GM06990 (cell line): ENCODE data around the gene ADORA2B.

Experiments used
- DNase-seq: peaks from one replicate; pipeline ENCODE4 v3.0.0-alpha.2; 2011; ENCODE audit not compliant: insufficient read length; ENCODE audit errors: extremely low read depth
- H3K27me3 ChIP-seq: replicated peaks from 2 replicates; pipeline ENCODE4 v1.6.0; 2011; ENCODE audit warnings: low read length; ENCODE audit not compliant: control insufficient read depth, insufficient read depth
- H3K36me3 ChIP-seq: 2 replicates; pipeline ENCODE4 v1.5.1; 2011; ENCODE audit warnings: low read length; ENCODE audit not compliant: control insufficient read depth, insufficient read depth
- H3K4me3 ChIP-seq: replicated peaks from 2 replicates; pipeline ENCODE4 v1.5.1; 2011; ENCODE audit warnings: low read depth, mild to moderate bottlenecking, control low read depth, low read length
- CTCF ChIP-seq: IDR thresholded peaks from 2 replicates; pipeline ENCODE4 v1.5.1; 2011; ENCODE audit warnings: low read length, control low read depth, mild to moderate bottlenecking, inconsistent platforms; ENCODE audit not compliant: insufficient read depth, poor library complexity, severe bottlenecking

Gene ADORA2B

DNA sequence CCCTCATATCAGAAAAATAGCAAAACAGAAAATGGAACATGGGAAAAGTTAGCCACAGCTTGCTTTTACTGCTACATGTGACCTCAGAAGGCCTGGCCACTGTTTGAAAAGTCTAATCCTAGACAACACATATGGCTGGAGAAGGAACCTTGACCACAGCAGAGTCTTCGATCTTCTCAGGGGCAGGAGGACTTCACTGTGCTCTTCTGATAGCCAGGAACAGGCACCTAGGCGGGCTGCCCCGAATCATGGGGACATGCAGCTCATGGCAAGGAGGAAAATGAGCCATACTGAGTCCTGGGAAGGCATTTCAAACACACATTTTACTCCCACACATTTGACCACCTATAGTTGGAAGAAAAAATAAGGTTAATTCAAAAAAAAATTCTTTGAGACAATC, 31.1 kb upstream of the ADORA2B start:
- no peak for DNase-seq
- TF ChIP-seq CTCF, result no peak
- H3K36me3 ChIP-seq, result no peaks in the 10 kb centered on the region
- H3K27me3 ChIP-seq, result no peaks in the 10 kb centered on the region
- H3K4me3 ChIP-seq, result no peak overlapping the region

- Histone ChIP-seq H3K4me3 (no peak overlapping the region), H3K27me3 (no peaks in the 10 kb centered on the region), H3K36me3 (no peaks in the 10 kb centered on the region)
- no peak for TF ChIP-seq CTCF
- DNase-seq, result no peak
Measured at GRCh38 chr17:15914400-15915170, 30.3 kb upstream of the ADORA2B start.

GRCh38 chr17:15915961-15916360, 29.0 kb upstream of the ADORA2B start:
- Histone ChIP-seq H3K27me3 (no peaks in the 10 kb centered on the region), H3K36me3 (no peaks in the 10 kb centered on the region), H3K4me3 (no peak overlapping the region)
- DNase-seq, result no peak
- TF ChIP-seq CTCF, result no peak

GRCh38 chr17:15917021-15917437, 27.9 kb upstream of the ADORA2B start:
- no peak for DNase-seq
- TF ChIP-seq CTCF, result no peak
- no peak overlapping the region for H3K4me3 ChIP-seq
- no peaks in the 10 kb centered on the region for H3K36me3 ChIP-seq
- H3K27me3 ChIP-seq, result no peaks in the 10 kb centered on the region

- no peaks in the 10 kb centered on the region for H3K27me3 ChIP-seq
- H3K36me3 ChIP-seq, result no peaks in the 10 kb centered on the region
- H3K4me3 ChIP-seq, result no peak overlapping the region
- no peak for DNase-seq
- no peak for TF ChIP-seq CTCF
Measured at GRCh38 chr17:15917438-15918027, 27.4 kb upstream of the ADORA2B start.
